ENCODE data around the gene MIPEP. TPM values are rescaled to one million over a fixed set of nuclear protein-coding genes. Genes with fewer than 3 reads are reported as not detected.

The MIPEP gene
- total RNA-seq, 2 experiments from 2014 or later, result 13.2 to 15.5 TPM

DNA sequence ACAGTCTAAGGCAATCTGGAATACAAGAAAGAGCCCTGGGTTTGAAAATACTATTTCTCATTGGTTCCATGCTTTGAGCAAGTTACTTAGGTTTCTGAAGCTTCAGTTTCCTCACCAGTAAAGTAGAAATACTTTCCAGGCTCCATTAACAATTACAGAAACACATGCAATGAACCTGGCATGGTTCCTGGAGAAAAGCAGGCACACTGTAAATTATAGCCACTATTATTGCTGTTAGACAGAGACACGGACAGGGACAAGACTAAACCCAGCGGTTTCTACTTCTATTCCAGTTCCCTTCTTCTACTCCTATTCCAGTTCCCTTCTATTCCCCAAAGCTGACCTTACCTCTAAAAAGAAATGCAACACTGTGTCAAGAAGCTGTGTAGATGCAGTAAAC lies 41.2 kb downstream of the MIPEP start:
- ATAC-seq (no peak), DNase-seq (no peak)
- H3K9me3 Mint-ChIP-seq (ENCODE audit: low read depth), result no peaks in the 10 kb centered on the region
- POLR2A ChIA-PET, result no interaction called here
- CTCF ChIA-PET, result interaction anchor here (1.2 kb wide), 1 partner anchor 9 kb away, joined by 4 read pairs; no protein-coding TSS in a partner anchor
- H3K4me3 Mint-ChIP-seq, result no peak overlapping the region
- H3K27ac Mint-ChIP-seq, result no peak overlapping the region
- H3K4me1 Mint-ChIP-seq, result peaks cover 11% of the 10 kb centered on the region
- H3K27me3 Mint-ChIP-seq, result no peaks in the 10 kb centered on the region
- intact Hi-C loops (cut with DNase I, micrococcal nuclease), result no loop called here
- H3K36me3 Mint-ChIP-seq (ENCODE audit: low read depth), result peaks cover 3% of the 10 kb centered on the region

GRCh38 chr13:23847497-23847896 lies 41.7 kb downstream of the MIPEP start:
- no peaks in the 10 kb centered on the region for H3K9me3 Mint-ChIP-seq (ENCODE audit: low read depth)
- DNase-seq, result no peak
- CTCF ChIA-PET, result interaction anchor here (1.2 kb wide), 1 partner anchor 9 kb away, joined by 4 read pairs; no protein-coding TSS in a partner anchor

DNA sequence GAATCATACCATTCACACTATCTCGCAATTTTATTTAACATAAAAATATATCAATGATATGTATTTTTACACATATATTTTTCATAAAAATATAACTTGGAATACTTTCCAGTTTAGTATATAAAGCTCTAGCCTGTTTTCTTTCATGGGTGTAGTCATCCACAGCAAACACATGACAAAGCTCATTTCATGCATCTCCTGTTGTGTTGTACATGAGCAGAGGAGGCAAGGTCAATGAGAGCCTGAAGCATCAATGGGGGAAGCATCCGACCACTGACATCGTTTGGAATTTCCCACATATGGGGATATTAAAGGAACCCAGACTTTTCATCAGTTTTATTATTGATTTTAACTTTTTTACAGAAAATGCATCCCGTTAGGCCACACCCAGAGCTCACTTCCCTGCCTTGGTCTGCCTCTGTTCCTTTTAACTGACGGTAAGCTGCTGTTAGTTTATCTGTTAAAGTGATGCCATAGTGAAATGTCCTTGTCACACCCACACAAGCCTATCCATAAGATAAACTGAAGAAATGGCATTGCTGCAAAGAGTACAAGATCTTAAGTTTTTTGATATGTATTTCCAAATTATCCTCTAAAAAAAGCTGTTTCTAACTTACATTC lies 44.0 kb downstream of the MIPEP start:
- Mint-ChIP-seq H3K4me1 (peaks cover 9% of the 10 kb centered on the region), H3K36me3 (ENCODE audit: low read depth) (peaks cover 7% of the 10 kb centered on the region), H3K9me3 (ENCODE audit: low read depth) (no peaks in the 10 kb centered on the region), H3K27ac (no peak overlapping the region), H3K4me3 (no peak overlapping the region), H3K27me3 (no peaks in the 10 kb centered on the region)
- DNase-seq (no peak), ATAC-seq (no peak)
- ChIA-PET CTCF (interaction anchor here (0.5 to 1.4 kb wide), 4 partner anchors 10 to 167 kb away, joined by 3 to 4 read pairs (median 3); no protein-coding TSS in a partner anchor), POLR2A (no interaction called here)
- intact Hi-C loops (cut with DNase I, micrococcal nuclease), result no loop called here

More at GRCh38 chr13:23847497-23847896, 41.7 kb downstream of the MIPEP start:
- intact Hi-C loops (cut with DNase I, micrococcal nuclease), result no loop called here
- no peak overlapping the region for H3K27ac Mint-ChIP-seq
- POLR2A ChIA-PET, result no interaction called here
- H3K27me3 Mint-ChIP-seq, result no peaks in the 10 kb centered on the region
- peaks cover 4% of the 10 kb centered on the region for H3K36me3 Mint-ChIP-seq (ENCODE audit: low read depth)
- no peak overlapping the region for H3K4me3 Mint-ChIP-seq
- no peak for ATAC-seq
- peaks cover 11% of the 10 kb centered on the region for H3K4me1 Mint-ChIP-seq

GRCh38 chr13:23844132-23844531 lies 45.1 kb downstream of the MIPEP start:
- POLR2A ChIA-PET, result no interaction called here
- intact Hi-C loops (cut with DNase I, micrococcal nuclease), result no loop called here
- no peaks in the 10 kb centered on the region for H3K9me3 Mint-ChIP-seq (ENCODE audit: low read depth)
- CTCF ChIA-PET, result interaction anchor here (1.0 kb wide), 1 partner anchor 31 kb away, joined by 3 read pairs; no protein-coding TSS in a partner anchor
- H3K4me3 Mint-ChIP-seq, result no peak overlapping the region
- no peak for ATAC-seq
- no peaks in the 10 kb centered on the region for H3K27me3 Mint-ChIP-seq
- H3K4me1 Mint-ChIP-seq, result peaks cover 9% of the 10 kb centered on the region
- no peak overlapping the region for H3K27ac Mint-ChIP-seq
- H3K36me3 Mint-ChIP-seq (ENCODE audit: low read depth), result peaks cover 10% of the 10 kb centered on the region
- no peak for DNase-seq

GRCh38 chr13:23843436-23843835 lies 45.8 kb downstream of the MIPEP start:
- Mint-ChIP-seq H3K36me3 (ENCODE audit: low read depth) (peaks cover 10% of the 10 kb centered on the region), H3K9me3 (ENCODE audit: low read depth) (no peaks in the 10 kb centered on the region), H3K4me3 (no peak overlapping the region), H3K4me1 (peaks cover 9% of the 10 kb centered on the region), H3K27ac (no peak overlapping the region), H3K27me3 (no peaks in the 10 kb centered on the region)
- ATAC-seq (no peak), DNase-seq (no peak)
- CTCF ChIA-PET, result interaction anchor here (0.6 kb wide), 1 partner anchor 58 kb away, joined by 3 read pairs; no protein-coding TSS in a partner anchor
- intact Hi-C loops (cut with DNase I, micrococcal nuclease), result no loop called here
- POLR2A ChIA-PET, result no interaction called here

- H3K36me3 Mint-ChIP-seq (ENCODE audit: low read depth), result peaks cover 11% of the 10 kb centered on the region
- intact Hi-C loops (cut with DNase I, micrococcal nuclease), result no loop called here
- no peak overlapping the region for H3K4me3 Mint-ChIP-seq
- H3K9me3 Mint-ChIP-seq (ENCODE audit: low read depth), result no peaks in the 10 kb centered on the region
- peaks cover 9% of the 10 kb centered on the region for H3K4me1 Mint-ChIP-seq
- CTCF ChIA-PET, result no interaction called here
- ATAC-seq (no peak), DNase-seq (no peak)
- POLR2A ChIA-PET, result no interaction called here
- H3K27me3 Mint-ChIP-seq, result no peaks in the 10 kb centered on the region
- no peak overlapping the region for H3K27ac Mint-ChIP-seq
These were observed 46.8 kb downstream of the MIPEP start for GRCh38 chr13:23842406-23842805.

DNA sequence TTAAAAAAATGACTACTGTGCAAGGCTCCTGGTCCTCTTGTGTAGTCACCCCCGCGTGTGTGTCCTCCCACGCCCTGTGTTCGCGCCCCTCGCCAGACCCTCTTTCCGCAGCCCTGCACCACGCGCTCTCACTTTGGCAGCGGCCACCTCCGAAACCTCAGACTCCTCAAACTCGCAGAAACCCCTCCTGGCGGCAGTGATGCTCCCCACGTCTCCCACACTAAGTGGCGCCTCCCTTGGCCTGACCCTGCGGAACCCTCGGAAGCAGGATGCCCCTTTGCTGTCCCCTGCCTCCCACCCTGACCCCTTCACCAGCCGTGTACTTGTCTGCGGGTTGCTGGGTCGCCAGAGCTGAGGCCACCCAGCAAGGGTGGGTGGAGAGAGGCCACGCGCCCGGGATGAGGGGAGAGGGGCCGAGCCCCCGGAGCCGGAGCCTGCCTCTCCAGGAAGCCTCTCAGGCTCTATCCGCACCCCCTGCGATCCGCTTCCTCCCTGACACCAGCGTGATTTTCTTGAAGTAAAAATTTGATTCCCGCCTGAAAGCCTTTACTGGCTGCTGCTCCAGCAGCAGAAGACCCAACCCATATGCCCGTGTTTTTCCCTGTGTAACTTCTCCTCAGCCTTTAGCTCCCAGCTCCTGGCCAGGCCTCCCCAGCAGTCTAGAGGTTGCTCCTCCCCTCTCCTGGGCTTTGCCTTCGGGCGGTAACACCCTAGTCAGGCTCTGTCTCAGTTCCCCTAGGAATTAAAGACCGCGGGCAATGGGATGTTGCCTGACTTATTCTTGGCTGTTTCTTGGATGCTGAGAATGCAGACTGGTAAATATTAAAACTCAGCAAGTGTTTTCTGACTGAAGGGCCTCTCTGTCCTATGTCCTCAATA lies 55.2 kb downstream of the MIPEP start:
- no peak overlapping the region for H3K4me3 Mint-ChIP-seq
- H3K27ac Mint-ChIP-seq, result no peak overlapping the region
- POLR2A ChIA-PET, result no interaction called here
- no peaks in the 10 kb centered on the region for H3K4me1 Mint-ChIP-seq
- DNase-seq (no peak), ATAC-seq (no peak)
- intact Hi-C loops (cut with DNase I, micrococcal nuclease), result no loop called here
- H3K27me3 Mint-ChIP-seq, result no peaks in the 10 kb centered on the region
- peaks cover 16% of the 10 kb centered on the region for H3K36me3 Mint-ChIP-seq (ENCODE audit: low read depth)
- H3K9me3 Mint-ChIP-seq (ENCODE audit: low read depth), result no peaks in the 10 kb centered on the region
- CTCF ChIA-PET, result no interaction called here

DNA sequence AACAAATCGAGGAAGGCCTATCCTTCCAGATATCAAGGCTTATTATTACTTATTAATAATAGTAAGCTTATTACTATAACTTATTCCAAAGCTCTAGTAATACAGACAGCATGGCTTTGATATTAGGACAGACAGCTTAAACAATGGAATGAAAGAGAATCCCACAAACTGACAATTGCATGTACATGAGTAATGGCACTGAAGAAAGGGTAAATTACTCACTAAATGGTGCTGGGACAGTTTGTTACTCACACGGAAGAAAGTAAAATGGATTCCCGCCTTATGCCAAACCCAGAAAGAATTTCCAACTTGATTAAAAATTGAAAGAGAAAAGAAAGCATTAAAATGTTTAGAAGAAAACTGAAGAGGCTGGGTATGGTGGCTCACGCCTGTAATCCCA lies 60.3 kb downstream of the MIPEP start:
- Mint-ChIP-seq H3K36me3 (ENCODE audit: low read depth) (peaks cover 27% of the 10 kb centered on the region), H3K27me3 (no peaks in the 10 kb centered on the region), H3K4me3 (no peak overlapping the region), H3K27ac (no peak overlapping the region), H3K9me3 (ENCODE audit: low read depth) (no peaks in the 10 kb centered on the region), H3K4me1 (no peaks in the 10 kb centered on the region)
- DNase-seq (no peak), ATAC-seq (no peak)
- intact Hi-C loops (cut with DNase I, micrococcal nuclease), result no loop called here
- ChIA-PET CTCF (no interaction called here), POLR2A (no interaction called here)

- intact Hi-C loops (cut with DNase I, micrococcal nuclease), result no loop called here
- Mint-ChIP-seq H3K4me1 (no peaks in the 10 kb centered on the region), H3K27ac (no peak overlapping the region)
These were observed 61.1 kb downstream of the MIPEP start for GRCh38 chr13:23828086-23828485.

GRCh38 chr13:23825179-23825578 lies 64.0 kb downstream of the MIPEP start:
- peaks cover 38% of the 10 kb centered on the region for H3K36me3 Mint-ChIP-seq (ENCODE audit: low read depth)
- no peaks in the 10 kb centered on the region for H3K27me3 Mint-ChIP-seq
- H3K27ac Mint-ChIP-seq, result no peak overlapping the region
- H3K9me3 Mint-ChIP-seq (ENCODE audit: low read depth), result no peaks in the 10 kb centered on the region
- intact Hi-C loops (cut with DNase I, micrococcal nuclease), result no loop called here
- no peaks in the 10 kb centered on the region for H3K4me1 Mint-ChIP-seq
- DNase-seq, result no peak
- H3K4me3 Mint-ChIP-seq, result no peak overlapping the region
- no peak for ATAC-seq
- ChIA-PET CTCF (interaction anchor here (1.0 kb wide), 1 partner anchor 15 kb away, joined by 3 read pairs; no protein-coding TSS in a partner anchor), POLR2A (no interaction called here)

More at GRCh38 chr13:23828086-23828485, 61.1 kb downstream of the MIPEP start:
- H3K9me3 Mint-ChIP-seq (ENCODE audit: low read depth), result no peaks in the 10 kb centered on the region
- H3K4me3 Mint-ChIP-seq, result no peak overlapping the region
- ChIA-PET CTCF (no interaction called here), POLR2A (no interaction called here)
- peaks cover 28% of the 10 kb centered on the region for H3K36me3 Mint-ChIP-seq (ENCODE audit: low read depth)
- no peak for DNase-seq
- ATAC-seq, result no peak
- H3K27me3 Mint-ChIP-seq, result no peaks in the 10 kb centered on the region

DNA sequence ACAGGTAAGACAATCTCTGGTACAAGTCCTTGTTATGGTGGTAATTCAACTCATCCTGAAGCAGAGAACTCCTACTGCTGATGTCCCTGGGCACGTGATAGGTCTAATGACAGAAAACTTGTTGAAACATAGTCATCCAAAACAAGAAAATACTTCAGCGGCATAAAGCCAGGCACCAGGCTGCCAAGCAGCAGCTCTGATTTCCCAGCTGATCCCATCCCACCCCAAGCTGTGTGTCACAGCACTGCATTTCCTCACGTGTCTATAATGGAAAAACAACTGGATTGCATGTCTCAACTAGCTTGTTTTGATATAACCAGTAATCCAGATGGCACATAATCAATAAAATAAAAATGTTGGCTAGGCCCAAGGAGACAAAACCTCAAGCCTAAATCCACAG lies 64.8 kb downstream of the MIPEP start:
- ChIA-PET CTCF (no interaction called here), POLR2A (no interaction called here)
- Mint-ChIP-seq H3K27ac (no peak overlapping the region), H3K9me3 (ENCODE audit: low read depth) (no peaks in the 10 kb centered on the region), H3K27me3 (no peaks in the 10 kb centered on the region), H3K36me3 (ENCODE audit: low read depth) (peaks cover 40% of the 10 kb centered on the region), H3K4me1 (no peaks in the 10 kb centered on the region), H3K4me3 (no peak overlapping the region)
- ATAC-seq (no peak), DNase-seq (no peak)
- intact Hi-C loops (cut with DNase I, micrococcal nuclease), result no loop called here
